ENCODE results near the gene MED27.

Gene MED27

DNA sequence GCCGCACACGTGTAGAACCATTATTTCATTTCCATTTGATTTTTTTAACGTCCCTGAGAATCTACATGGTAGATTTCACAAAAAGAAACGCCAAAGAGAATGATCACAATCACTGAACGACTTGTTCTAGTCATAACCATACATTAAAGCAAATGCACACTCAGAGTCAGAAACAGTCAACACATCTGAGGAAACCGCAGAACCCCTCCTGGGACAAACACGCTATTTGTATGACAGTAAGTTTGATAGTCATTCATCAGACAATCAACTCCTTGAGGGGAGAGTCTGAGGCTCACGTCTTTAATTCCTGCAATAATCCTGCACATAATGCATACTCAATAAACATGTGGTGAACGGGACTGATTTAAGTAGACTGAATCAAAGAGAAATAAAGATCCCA is 129.2 kb downstream of the MED27 start:
- Histone ChIP-seq H3K27me3 (ENCODE audit: insufficient read depth, poor library complexity, severe bottlenecking) (no peaks in the 10 kb centered on the region), H3K4me1 (ENCODE audit: insufficient read depth, poor library complexity, severe bottlenecking) (no peaks in the 10 kb centered on the region), H3K4me3 (ENCODE audit: severe bottlenecking) (no peak overlapping the region), H3K36me3 (ENCODE audit: low read depth) (no peaks in the 10 kb centered on the region), H3K9me3 (ENCODE audit: severe bottlenecking) (no peaks in the 10 kb centered on the region), H3K27ac (ENCODE audit: poor library complexity, severe bottlenecking) (no peak overlapping the region)
- TF ChIP-seq, protein P1, sequence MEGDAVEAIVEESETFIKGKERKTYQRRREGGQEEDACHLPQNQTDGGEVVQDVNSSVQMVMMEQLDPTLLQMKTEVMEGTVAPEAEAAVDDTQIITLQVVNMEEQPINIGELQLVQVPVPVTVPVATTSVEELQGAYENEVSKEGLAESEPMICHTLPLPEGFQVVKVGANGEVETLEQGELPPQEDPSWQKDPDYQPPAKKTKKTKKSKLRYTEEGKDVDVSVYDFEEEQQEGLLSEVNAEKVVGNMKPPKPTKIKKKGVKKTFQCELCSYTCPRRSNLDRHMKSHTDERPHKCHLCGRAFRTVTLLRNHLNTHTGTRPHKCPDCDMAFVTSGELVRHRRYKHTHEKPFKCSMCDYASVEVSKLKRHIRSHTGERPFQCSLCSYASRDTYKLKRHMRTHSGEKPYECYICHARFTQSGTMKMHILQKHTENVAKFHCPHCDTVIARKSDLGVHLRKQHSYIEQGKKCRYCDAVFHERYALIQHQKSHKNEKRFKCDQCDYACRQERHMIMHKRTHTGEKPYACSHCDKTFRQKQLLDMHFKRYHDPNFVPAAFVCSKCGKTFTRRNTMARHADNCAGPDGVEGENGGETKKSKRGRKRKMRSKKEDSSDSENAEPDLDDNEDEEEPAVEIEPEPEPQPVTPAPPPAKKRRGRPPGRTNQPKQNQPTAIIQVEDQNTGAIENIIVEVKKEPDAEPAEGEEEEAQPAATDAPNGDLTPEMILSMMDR (IDR thresholded peaks at IDR 0.05; ENCODE audit: poor library complexity, severe bottlenecking) = no peak
- ATAC-seq (ENCODE audit: low read depth) = no peak
- DNase-seq (ENCODE audit: low spot score) = no peak

GRCh38 chr9:131946180-131946579 is 133.5 kb downstream of the MED27 start:
- ATAC-seq (ENCODE audit: low read depth) = no peak
- Histone ChIP-seq H3K27ac (ENCODE audit: poor library complexity, severe bottlenecking) (no peak overlapping the region), H3K4me1 (ENCODE audit: insufficient read depth, poor library complexity, severe bottlenecking) (no peaks in the 10 kb centered on the region), H3K4me3 (ENCODE audit: severe bottlenecking) (no peak overlapping the region), H3K36me3 (ENCODE audit: low read depth) (no peaks in the 10 kb centered on the region), H3K27me3 (ENCODE audit: insufficient read depth, poor library complexity, severe bottlenecking) (no peaks in the 10 kb centered on the region), H3K9me3 (ENCODE audit: severe bottlenecking) (no peaks in the 10 kb centered on the region)
- DNase-seq (ENCODE audit: low spot score) = no peak
- TF ChIP-seq, protein P1 (IDR thresholded peaks at IDR 0.05; ENCODE audit: poor library complexity, severe bottlenecking) = no peak

DNA sequence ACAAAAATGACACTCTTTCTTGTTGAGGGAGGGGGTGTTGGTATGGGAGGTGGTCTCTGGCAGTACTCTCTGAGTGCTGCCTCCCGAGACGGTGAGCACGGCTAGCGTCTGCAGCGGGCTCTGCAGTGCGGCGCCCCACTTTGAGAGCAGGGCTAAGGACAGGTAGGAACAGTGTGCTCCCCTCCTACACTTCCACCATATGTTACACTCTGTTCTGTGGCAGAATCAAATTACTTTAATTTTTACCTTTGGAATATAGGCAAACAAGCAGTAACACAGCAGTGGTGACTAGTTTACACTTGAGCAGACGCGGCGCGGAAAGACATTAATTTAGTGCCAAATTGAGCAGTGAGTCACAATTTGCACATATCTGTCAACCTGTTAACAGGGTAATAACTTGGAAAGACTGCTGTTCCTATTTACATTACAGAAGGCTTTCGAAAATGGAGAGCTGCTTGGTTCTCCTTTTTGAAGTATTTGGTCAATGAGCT is 136.3 kb downstream of the MED27 start:
- Histone ChIP-seq H3K4me3 (ENCODE audit: severe bottlenecking) (no peak overlapping the region), H3K36me3 (ENCODE audit: low read depth) (peaks cover 6% of the 10 kb centered on the region; the same call in 1 of the 2 replicates), H3K9me3 (ENCODE audit: severe bottlenecking) (no peaks in the 10 kb centered on the region), H3K27me3 (ENCODE audit: insufficient read depth, poor library complexity, severe bottlenecking) (no peaks in the 10 kb centered on the region), H3K27ac (ENCODE audit: poor library complexity, severe bottlenecking) (no peak overlapping the region), H3K4me1 (ENCODE audit: insufficient read depth, poor library complexity, severe bottlenecking) (no peaks in the 10 kb centered on the region)
- TF ChIP-seq, protein P1 (IDR thresholded peaks at IDR 0.05; ENCODE audit: poor library complexity, severe bottlenecking) = no peak
- DNase-seq (ENCODE audit: low spot score) = no peak
- ATAC-seq (ENCODE audit: low read depth) = no peak

DNA sequence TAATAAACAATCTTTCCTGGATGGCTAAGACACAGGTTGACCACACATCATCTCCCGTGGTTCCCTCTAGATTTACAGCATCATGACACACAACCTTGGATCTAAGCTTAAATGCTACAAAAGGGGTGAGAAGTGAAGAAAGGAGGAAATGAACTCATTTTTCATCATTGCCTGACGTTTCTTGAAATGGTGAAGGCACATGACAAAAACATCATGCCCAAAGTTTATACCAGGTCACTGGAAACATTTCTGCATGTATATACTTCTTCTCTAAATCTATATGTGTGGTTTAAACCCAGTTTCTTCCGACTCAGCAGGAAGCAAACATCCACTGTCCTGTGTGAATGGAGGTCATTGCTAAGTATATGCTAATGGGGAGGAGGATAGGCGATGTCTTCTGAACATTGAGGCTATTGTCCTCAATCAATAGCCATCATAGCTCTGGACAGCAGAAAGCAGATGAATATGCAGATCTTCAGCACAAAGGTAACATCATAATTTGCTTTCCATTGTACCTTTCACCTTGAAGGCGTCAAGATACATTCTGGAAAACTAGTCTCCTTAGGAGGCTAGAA is 137.4 kb downstream of the MED27 start:
- Histone ChIP-seq H3K36me3 (ENCODE audit: low read depth) (peaks cover 6% of the 10 kb centered on the region; the same call in 1 of the 2 replicates), H3K27me3 (ENCODE audit: insufficient read depth, poor library complexity, severe bottlenecking) (no peaks in the 10 kb centered on the region), H3K4me1 (ENCODE audit: insufficient read depth, poor library complexity, severe bottlenecking) (no peaks in the 10 kb centered on the region), H3K9me3 (ENCODE audit: severe bottlenecking) (no peaks in the 10 kb centered on the region), H3K4me3 (ENCODE audit: severe bottlenecking) (no peak overlapping the region), H3K27ac (ENCODE audit: poor library complexity, severe bottlenecking) (no peak overlapping the region)
- ATAC-seq (ENCODE audit: low read depth) (no peak), DNase-seq (ENCODE audit: low spot score) (no peak)
- TF ChIP-seq, protein P1 (IDR thresholded peaks at IDR 0.05; ENCODE audit: poor library complexity, severe bottlenecking) = no peak

DNA sequence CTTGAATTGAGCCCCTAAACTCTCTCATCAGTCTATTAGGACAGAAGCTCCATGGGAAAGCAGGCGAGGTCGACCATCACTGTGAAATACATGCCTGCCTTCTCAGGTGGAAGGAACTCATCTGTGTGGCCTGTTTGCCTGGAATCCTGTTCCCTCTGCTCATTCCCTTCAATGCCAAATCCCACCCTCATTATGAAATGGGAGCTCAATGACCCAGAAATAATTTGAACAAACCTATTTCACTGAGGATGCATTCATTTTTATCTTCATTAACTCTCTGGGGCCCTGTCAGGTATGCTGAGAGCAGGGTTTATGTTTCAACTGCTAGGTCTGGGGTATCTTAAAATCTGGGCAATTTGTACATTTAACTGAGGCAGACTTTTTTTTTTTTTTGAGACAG is 142.2 kb downstream of the MED27 start:
- H3K9me3 ChIP-seq (ENCODE audit: severe bottlenecking) = no peaks in the 10 kb centered on the region
- DNase-seq (ENCODE audit: low spot score) (no peak), ATAC-seq (ENCODE audit: low read depth) (no peak)
- no peaks in the 10 kb centered on the region for H3K4me1 ChIP-seq (ENCODE audit: insufficient read depth, poor library complexity, severe bottlenecking)
- H3K27me3 ChIP-seq (ENCODE audit: insufficient read depth, poor library complexity, severe bottlenecking) = no peaks in the 10 kb centered on the region
- no peak overlapping the region for H3K27ac ChIP-seq (ENCODE audit: poor library complexity, severe bottlenecking)
- H3K36me3 ChIP-seq (ENCODE audit: low read depth) = peaks cover 6% of the 10 kb centered on the region; the same call in 1 of the 2 replicates
- TF ChIP-seq, protein P1 (IDR thresholded peaks at IDR 0.05; ENCODE audit: poor library complexity, severe bottlenecking) = no peak
- no peak overlapping the region for H3K4me3 ChIP-seq (ENCODE audit: severe bottlenecking)

Measured in RWPE2 (cell line).